ENCODE measurements around the gene TWF1.

TWF1 gene

DNA sequence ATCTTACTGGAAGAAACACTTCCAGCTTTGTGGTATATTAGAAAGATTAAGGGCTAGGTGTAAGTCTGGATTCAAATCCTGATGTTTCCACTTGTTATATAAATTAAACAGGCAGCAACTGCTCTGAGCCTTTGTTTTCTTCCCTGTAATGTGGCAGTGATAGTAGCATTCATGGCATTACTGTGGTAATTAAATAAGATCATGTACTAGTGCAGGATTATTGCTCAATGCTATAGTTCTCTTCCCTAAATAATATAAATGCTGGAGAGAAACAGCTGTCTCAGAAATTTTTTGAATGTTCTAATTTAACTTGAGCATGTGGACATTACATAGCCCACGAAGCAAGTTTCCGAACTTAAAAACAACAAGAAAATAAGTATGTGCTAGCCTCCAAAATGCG lies 35.1 kb upstream of the TWF1 start:
- TF ChIP-seq, protein P1, sequence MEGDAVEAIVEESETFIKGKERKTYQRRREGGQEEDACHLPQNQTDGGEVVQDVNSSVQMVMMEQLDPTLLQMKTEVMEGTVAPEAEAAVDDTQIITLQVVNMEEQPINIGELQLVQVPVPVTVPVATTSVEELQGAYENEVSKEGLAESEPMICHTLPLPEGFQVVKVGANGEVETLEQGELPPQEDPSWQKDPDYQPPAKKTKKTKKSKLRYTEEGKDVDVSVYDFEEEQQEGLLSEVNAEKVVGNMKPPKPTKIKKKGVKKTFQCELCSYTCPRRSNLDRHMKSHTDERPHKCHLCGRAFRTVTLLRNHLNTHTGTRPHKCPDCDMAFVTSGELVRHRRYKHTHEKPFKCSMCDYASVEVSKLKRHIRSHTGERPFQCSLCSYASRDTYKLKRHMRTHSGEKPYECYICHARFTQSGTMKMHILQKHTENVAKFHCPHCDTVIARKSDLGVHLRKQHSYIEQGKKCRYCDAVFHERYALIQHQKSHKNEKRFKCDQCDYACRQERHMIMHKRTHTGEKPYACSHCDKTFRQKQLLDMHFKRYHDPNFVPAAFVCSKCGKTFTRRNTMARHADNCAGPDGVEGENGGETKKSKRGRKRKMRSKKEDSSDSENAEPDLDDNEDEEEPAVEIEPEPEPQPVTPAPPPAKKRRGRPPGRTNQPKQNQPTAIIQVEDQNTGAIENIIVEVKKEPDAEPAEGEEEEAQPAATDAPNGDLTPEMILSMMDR (IDR thresholded peaks at IDR 0.05; ENCODE audit: unreplicated experiment in 3 of 3): no peak
- H3K9me3 Mint-ChIP-seq: no peaks in the 10 kb centered on the region
- H3K4me3 Mint-ChIP-seq: no peak overlapping the region
- no peaks in the 10 kb centered on the region for H3K27me3 Mint-ChIP-seq (ENCODE audit: low read depth)
- H3K36me3 Mint-ChIP-seq (ENCODE audit: low read depth): peaks cover 12% of the 10 kb centered on the region
- H3K27ac Mint-ChIP-seq: no peak overlapping the region
- peaks cover 37% of the 10 kb centered on the region for H3K4me1 Mint-ChIP-seq

DNA sequence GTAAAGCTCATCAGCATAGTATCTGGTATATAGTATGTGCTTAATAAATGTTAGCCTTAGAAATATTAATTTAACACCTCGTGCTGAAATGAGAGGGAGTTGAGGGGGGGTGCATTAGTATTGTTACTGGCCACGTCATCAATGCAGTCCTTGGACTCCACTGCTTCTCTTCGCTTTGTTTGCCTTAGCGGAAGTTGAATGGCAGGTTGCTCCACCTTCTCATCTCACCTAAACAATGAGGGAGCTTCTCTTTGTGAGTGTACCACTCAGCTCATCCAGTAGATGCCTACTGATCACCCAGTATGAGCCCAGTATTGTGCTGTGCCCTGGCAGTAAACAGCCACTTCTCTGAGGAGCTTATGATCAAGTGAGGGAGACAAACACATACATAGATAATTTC lies 34.2 kb upstream of the TWF1 start:
- Mint-ChIP-seq H3K27ac (no peak overlapping the region), H3K4me1 (peaks cover 39% of the 10 kb centered on the region), H3K27me3 (ENCODE audit: low read depth) (no peaks in the 10 kb centered on the region), H3K9me3 (no peaks in the 10 kb centered on the region), H3K36me3 (ENCODE audit: low read depth) (peaks cover 5% of the 10 kb centered on the region), H3K4me3 (no peak overlapping the region)
- TF ChIP-seq, protein P1 (IDR thresholded peaks at IDR 0.05; ENCODE audit: unreplicated experiment in 3 of 3): no peak

DNA sequence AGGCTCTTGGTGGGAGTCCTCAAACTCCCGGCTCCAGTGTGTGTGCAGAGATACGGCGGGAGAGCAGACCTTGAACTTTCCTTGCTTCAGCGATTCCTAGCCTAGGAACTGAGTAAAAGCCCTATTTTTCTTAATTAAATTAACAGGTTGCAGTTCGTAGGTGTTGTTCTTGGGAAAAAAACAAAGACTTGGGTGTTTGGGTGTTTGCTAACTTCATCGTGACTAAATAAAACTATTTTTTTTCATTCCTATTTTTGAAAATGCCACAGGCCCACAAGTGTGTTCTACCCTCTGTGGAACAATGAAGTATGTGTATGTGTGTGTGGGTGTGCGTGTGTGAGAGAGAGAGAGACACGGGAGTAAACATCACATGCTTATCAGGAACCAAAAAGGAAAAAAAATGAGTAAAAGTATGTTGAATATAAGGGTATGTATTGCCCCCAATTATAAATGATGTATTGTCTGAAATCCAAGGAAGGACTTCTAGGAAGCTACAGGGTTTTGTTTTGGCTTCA lies 30.4 kb upstream of the TWF1 start:
- Mint-ChIP-seq H3K4me3 (peak overlapping the region; percentile 74 to 88 (median 82)), H3K9me3 (no peaks in the 10 kb centered on the region), H3K36me3 (ENCODE audit: low read depth) (no peaks in the 10 kb centered on the region), H3K27me3 (ENCODE audit: low read depth) (no peaks in the 10 kb centered on the region), H3K27ac (peak overlapping the region; percentile 87 to 91 (median 88)), H3K4me1 (peaks cover 42% of the 10 kb centered on the region)
- TF ChIP-seq, protein P1 (IDR thresholded peaks at IDR 0.05; ENCODE audit: unreplicated experiment in 3 of 3): no peak

DNA sequence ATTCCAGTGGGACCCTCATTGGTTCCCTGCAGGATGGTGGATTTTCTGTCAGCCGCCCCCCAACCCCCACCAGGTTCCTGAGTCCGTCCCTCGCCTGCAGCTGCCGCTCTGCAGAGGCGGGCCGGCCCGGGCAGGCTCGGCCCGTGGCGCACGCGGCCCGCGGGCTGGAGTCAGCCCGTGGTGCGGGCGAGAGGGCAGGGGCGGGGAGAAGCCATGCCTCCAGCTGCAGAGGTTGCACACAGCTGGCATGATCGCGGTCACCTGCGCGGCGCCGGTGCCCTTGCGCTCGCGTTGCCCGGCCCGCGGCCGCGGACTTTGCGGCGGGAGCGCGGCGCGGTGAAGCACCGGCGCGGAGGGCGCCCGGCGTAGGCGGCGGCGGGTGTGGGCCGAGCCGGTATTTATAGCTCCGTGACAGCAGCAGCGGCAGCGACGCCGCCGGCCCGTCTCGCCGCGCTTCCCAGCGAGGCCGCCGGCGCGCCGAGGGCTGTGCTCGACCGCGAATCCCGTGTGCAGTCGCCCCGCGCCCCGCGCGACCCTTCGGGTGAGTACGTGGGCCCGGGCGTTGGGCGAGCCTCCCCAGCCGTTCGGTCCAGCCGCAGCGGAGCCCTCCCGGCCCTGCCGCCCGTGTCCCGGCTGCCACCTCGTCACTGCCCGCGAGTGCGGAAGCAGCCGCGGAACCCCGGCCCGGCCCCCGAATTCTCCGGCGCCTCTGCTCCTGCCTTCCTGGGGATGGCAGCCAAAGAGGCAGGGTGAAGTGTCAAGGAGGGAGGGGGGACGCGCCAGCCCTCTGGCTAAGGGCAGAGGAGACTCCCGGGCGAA lies 29.7 kb upstream of the TWF1 start, which contains the start of gene TMEM117:
TMEM117 (plus strand) TSS at position 426 of the 819 bp plus-strand sequence.
- Mint-ChIP-seq H3K27me3 (ENCODE audit: low read depth) (no peaks in the 10 kb centered on the region), H3K36me3 (ENCODE audit: low read depth) (no peaks in the 10 kb centered on the region), H3K27ac (peak within 1 kb of the TSS; percentile 96 to 99 (median 96)), H3K9me3 (no peaks in the 10 kb centered on the region), H3K4me1 (peaks cover 35% of the 10 kb centered on the region), H3K4me3 (peak within 1 kb of the TSS; percentile 79 to 93 (median 92))
- TF ChIP-seq, protein P1 (IDR thresholded peaks at IDR 0.05; ENCODE audit: unreplicated experiment in 3 of 3): no peak

DNA sequence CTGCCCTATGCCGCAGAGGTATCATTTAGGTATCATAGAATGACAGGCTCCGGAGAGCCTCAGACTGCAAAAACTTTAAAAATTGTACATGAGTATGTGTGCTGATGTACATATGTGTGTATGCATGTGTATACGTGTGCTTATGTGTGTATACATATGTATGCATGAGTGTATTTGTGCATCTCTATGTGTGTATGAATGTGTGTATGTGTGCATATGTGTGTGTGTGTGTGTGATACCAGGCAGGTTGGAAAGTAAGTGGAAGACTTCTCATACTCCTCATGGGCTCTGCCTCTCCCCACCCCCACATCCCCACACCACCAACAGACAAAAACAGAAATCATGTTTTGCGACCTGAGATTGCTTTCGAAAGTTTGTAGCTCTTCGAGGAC lies 29.1 kb upstream of the TWF1 start:
- TF ChIP-seq, protein P1 (IDR thresholded peaks at IDR 0.05; ENCODE audit: unreplicated experiment in 3 of 3): no peak
- Mint-ChIP-seq H3K4me1 (peaks cover 34% of the 10 kb centered on the region), H3K4me3 (peak overlapping the region; percentile 79 to 93 (median 92)), H3K36me3 (ENCODE audit: low read depth) (no peaks in the 10 kb centered on the region), H3K9me3 (no peaks in the 10 kb centered on the region), H3K27me3 (ENCODE audit: low read depth) (no peaks in the 10 kb centered on the region), H3K27ac (peak overlapping the region; percentile 96 to 99 (median 96))
